B cell (primary cell): ENCODE results near the gene PDILT. TPM values are rescaled to one million over a fixed set of nuclear protein-coding genes. Genes with fewer than 3 reads are reported as not detected.

Experiments
- ATAC-seq: fragments of 200-7000 bp; cut with Tn5 transposase; one replicate; pipeline ENCODE4 v1.10.0; 2021; ENCODE audit warnings: low read depth, mild to moderate bottlenecking, moderate number of reproducible peaks, moderate library complexity
- CTCF ChIA-PET: fragments of 350-600 bp; sonication (Branson Sonifier 250); formaldehyde crosslinking; loops from one replicate; lab custom pipeline; 2021; ENCODE audit warnings: antibody characterized with exemption, inconsistent platforms; lab: Charles Lee
- POLR2A ChIA-PET: fragments of 350-600 bp; sonication (Branson Sonifier 250); formaldehyde crosslinking; loops from one replicate; lab custom pipeline; 2021; ENCODE audit warnings: antibody characterized with exemption; lab: Charles Lee
- DNase-seq: peaks from one replicate; pipeline ENCODE4 v3.0.0; 2013
- H2AFZ ChIP-seq: 2 replicates; pipeline ENCODE4 v1.6.1; 2012; ENCODE audit warnings: mild to moderate bottlenecking, low read depth, low read length; ENCODE audit not compliant: insufficient read depth, poor library complexity, severe bottlenecking
- H3K27ac ChIP-seq, 2 donors: 1 replicate in 1 of 2; 2 replicates in 1 of 2; pipeline ENCODE4 v1.5.1; 2012 to 2013; ENCODE audit warnings: low read length in 2 of 2, mild to moderate bottlenecking in 2 of 2, moderate library complexity in 1 of 2
- H3K27me3 ChIP-seq, 4 experiments: fragments of 200-600 bp in 1 of 4; sonication (generic) in 1 of 4; replicated peaks in 1 of 4; 1 replicate in 2 of 4; 2 replicates in 2 of 4; pipeline versions ENCODE4 v1.6.1 to v1.7.0; 2013 to 2016; ENCODE audit warnings: low read length in 3 of 4, mild to moderate bottlenecking in 2 of 4, mixed read lengths in 1 of 4, moderate library complexity in 1 of 4; ENCODE audit not compliant: insufficient read depth in 4 of 4, control insufficient read depth in 3 of 4; ENCODE audit errors: control extremely low read depth in 1 of 4
- H3K36me3 ChIP-seq, 2 experiments: replicated peaks in 1 of 2; 1 replicate in 1 of 2; 2 replicates in 1 of 2; pipeline versions ENCODE4 v1.6.1 to v1.7.1; 2013; ENCODE audit warnings: low read length in 1 of 2; ENCODE audit not compliant: insufficient read depth in 2 of 2, control insufficient read depth in 1 of 2; ENCODE audit errors: control extremely low read depth in 1 of 2, extremely low read depth in 1 of 2
- H3K4me1 ChIP-seq, 2 donors: fragments of 200-600 bp in 1 of 2; sonication (generic) in 1 of 2; 1 replicate in 1 of 2; 2 replicates in 1 of 2; pipeline versions ENCODE4 v1.5.1 to v1.6.1; 2013 to 2017; ENCODE audit warnings: low read length in 2 of 2; ENCODE audit not compliant: control insufficient read depth in 2 of 2, insufficient read depth in 2 of 2
- H3K4me2 ChIP-seq: replicated peaks from 2 replicates; pipeline ENCODE3; 2012; ENCODE audit warnings: mild to moderate bottlenecking, low read depth, low read length; ENCODE audit not compliant: poor library complexity, severe bottlenecking
- H3K4me3 ChIP-seq, 5 experiments: fragments of 200-600 bp in 1 of 5; sonication (generic) in 1 of 5; 1 replicate in 3 of 5; 2 replicates in 2 of 5; pipeline versions ENCODE4 v1.5.1 to v1.7.0; 2011 to 2016; ENCODE audit warnings: low read length in 4 of 5, mild to moderate bottlenecking in 4 of 5, low read depth in 2 of 5, control low read depth in 1 of 5, moderate library complexity in 1 of 5; ENCODE audit not compliant: insufficient read depth in 1 of 5; ENCODE audit errors: control extremely low read depth in 1 of 5, extremely low read depth in 1 of 5
- H3K79me2 ChIP-seq: fragments of 200-600 bp; sonication (generic); one replicate; pipeline ENCODE4 v1.6.0; 2016; ENCODE audit warnings: low read length; ENCODE audit not compliant: control insufficient read depth, insufficient read depth
- H3K9ac ChIP-seq: fragments of 200-600 bp; sonication (generic); 2 replicates; pipeline ENCODE4 v1.6.1; 2017; ENCODE audit warnings: mild to moderate bottlenecking, low read length, moderate library complexity
- H3K9me3 ChIP-seq, 3 donors: one replicate each; pipeline versions ENCODE4 v1.6.1 to v1.7.1; 2013; ENCODE audit warnings: low read length in 2 of 3; ENCODE audit not compliant: control insufficient read depth in 2 of 3, insufficient read depth in 1 of 3; ENCODE audit errors: control extremely low read depth in 1 of 3
- H4K20me1 ChIP-seq: 2 replicates; pipeline ENCODE4 v1.6.0; 2012; ENCODE audit warnings: mild to moderate bottlenecking, low read length; ENCODE audit not compliant: insufficient read depth, control insufficient read depth, poor library complexity, severe bottlenecking
- H3K27ac Mint-ChIP-seq: one replicate; pipeline ENCODE4 v1.8.0; 2021; ENCODE audit warnings: mixed read lengths
- H3K27me3 Mint-ChIP-seq: one replicate; pipeline ENCODE4 v1.8.0; 2021; ENCODE audit warnings: mixed read lengths
- H3K4me1 Mint-ChIP-seq: one replicate; pipeline ENCODE4 v1.8.0; 2021; ENCODE audit warnings: mixed read lengths
- H3K4me3 Mint-ChIP-seq: one replicate; pipeline ENCODE4 v1.8.0; 2021; ENCODE audit warnings: mixed read lengths
- H3K9me3 Mint-ChIP-seq: one replicate; pipeline ENCODE4 v1.8.0; 2022; ENCODE audit warnings: mixed read lengths; ENCODE audit not compliant: insufficient read depth
- EZH2 ChIP-seq: IDR thresholded peaks from 2 replicates; pipeline ENCODE4 v1.6.1; 2012; ENCODE audit warnings: borderline replicate concordance, low read depth, mild to moderate bottlenecking, moderate library complexity, low read length; ENCODE audit not compliant: insufficient read depth, poor library complexity, severe bottlenecking
- WGBS: methylation state at CpG from one replicate; pipeline ENCODE4 v1.1.5; 2013; ENCODE audit warnings: missing lambda C conversion rate; ENCODE audit not compliant: insufficient coverage; 5-methylcytosine and 5-hydroxymethylcytosine counted together
- intact Hi-C: fragments of 100-400 bp; cut with micrococcal nuclease; formaldehyde crosslinking; loops from one replicate; pipeline ENCODE4 v1.10.0; 2022
- polyA plus RNA-seq: library from polyadenylated mRNA; depleted of rRNA; stranded (reverse); fragments of >200 nt; gene quantifications from 2 replicates; pipeline ENCODE4 v1.2.3, GENCODE V29; 2012
- total RNA-seq, 2 donors: library from RNA; stranded (reverse); fragments of 120-200 nt in 1 of 2; gene quantifications; 1 replicate in 1 of 2; 2 replicates in 1 of 2; pipeline versions ENCODE4 v1.2.3 to v1.2.4, GENCODE V29; 2013 to 2022
- TF ChIP-seq, protein P1 (sequence below): fragments of 200-600 bp; IDR thresholded peaks from one replicate; pipeline ENCODE4 v1.8.0; 2022; ENCODE audit warnings: antibody characterized with exemption, mild to moderate bottlenecking

PDILT gene
- total and polyA plus RNA-seq, 2 donors (not counting 1 experiment from before 2014, with no cell fraction given) = not detected

GRCh38 chr16:20348365-20349185 is 56.0 kb downstream of the PDILT start:
- no peaks in the 10 kb centered on the region for H3K36me3 ChIP-seq
- H4K20me1 ChIP-seq = no peaks in the 10 kb centered on the region
- DNase-seq (no peak), ATAC-seq (no peak)
- Mint-ChIP-seq H3K4me3 (no peak overlapping the region), H3K27ac (no peak overlapping the region), H3K4me1 (no peaks in the 10 kb centered on the region), H3K27me3 (no peaks in the 10 kb centered on the region), H3K9me3 (no peaks in the 10 kb centered on the region)
- no peaks in the 10 kb centered on the region for H3K27me3 ChIP-seq
- no peak overlapping the region for H3K27ac ChIP-seq
- TF ChIP-seq EZH2 = no peak
- TF ChIP-seq, protein P1, sequence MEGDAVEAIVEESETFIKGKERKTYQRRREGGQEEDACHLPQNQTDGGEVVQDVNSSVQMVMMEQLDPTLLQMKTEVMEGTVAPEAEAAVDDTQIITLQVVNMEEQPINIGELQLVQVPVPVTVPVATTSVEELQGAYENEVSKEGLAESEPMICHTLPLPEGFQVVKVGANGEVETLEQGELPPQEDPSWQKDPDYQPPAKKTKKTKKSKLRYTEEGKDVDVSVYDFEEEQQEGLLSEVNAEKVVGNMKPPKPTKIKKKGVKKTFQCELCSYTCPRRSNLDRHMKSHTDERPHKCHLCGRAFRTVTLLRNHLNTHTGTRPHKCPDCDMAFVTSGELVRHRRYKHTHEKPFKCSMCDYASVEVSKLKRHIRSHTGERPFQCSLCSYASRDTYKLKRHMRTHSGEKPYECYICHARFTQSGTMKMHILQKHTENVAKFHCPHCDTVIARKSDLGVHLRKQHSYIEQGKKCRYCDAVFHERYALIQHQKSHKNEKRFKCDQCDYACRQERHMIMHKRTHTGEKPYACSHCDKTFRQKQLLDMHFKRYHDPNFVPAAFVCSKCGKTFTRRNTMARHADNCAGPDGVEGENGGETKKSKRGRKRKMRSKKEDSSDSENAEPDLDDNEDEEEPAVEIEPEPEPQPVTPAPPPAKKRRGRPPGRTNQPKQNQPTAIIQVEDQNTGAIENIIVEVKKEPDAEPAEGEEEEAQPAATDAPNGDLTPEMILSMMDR = no peak
- no peak overlapping the region for H3K4me2 ChIP-seq
- peaks cover 0 to 8% (median 0%) of the 10 kb centered on the region in 3 donors for H3K9me3 ChIP-seq
- intact Hi-C loops = no loop called here
- 38% methylated on average over 77 of the region's 77 CpGs for WGBS
- POLR2A ChIA-PET = no interaction called here
- no peak overlapping the region for H3K4me3 ChIP-seq
- CTCF ChIA-PET = no interaction called here
- no peaks in the 10 kb centered on the region for H3K79me2 ChIP-seq
- H2AFZ ChIP-seq = no peak overlapping the region
- H3K4me1 ChIP-seq = no peaks in the 10 kb centered on the region
- H3K9ac ChIP-seq = no peak overlapping the region

DNA sequence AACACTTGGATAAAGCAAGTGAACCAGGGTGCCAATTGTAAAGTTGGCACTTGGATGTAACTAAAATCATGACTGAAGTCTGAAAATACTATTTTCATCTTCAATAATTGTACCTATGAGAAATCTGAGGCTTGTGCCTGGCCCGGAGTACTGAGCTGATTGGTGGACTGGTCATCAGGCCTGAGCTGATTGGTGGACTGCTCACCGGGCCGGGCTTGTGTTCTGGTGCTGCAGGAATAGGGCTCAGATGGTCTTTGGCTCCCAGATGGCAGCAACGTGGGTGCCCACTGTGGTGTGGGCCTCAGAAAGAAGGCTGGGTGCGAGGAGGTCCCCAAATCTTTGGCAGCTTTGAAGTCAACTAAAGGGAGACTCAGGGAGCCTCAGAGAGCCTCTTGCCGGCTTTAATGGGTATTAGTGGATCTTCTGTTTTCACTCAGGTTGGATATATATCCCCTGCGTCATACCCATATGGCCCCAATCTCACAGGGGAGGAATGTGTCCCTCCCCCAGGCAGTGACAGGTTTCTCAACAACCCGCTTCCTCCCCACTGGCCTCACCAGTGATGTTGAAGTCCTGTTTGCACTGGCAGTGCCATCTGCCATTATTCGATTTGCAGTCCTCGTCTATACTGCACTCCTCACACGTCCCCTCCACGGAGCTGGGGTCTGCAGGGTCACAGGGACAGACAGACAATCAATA is 56.7 kb downstream of the PDILT start:
- H3K4me3 ChIP-seq = no peak overlapping the region
- POLR2A ChIA-PET = no interaction called here
- H3K27ac ChIP-seq = no peak overlapping the region
- ATAC-seq = no peak
- no peak overlapping the region for H3K9ac ChIP-seq
- no peaks in the 10 kb centered on the region for H4K20me1 ChIP-seq
- intact Hi-C loops = no loop called here
- H2AFZ ChIP-seq = no peak overlapping the region
- Mint-ChIP-seq H3K9me3 (no peaks in the 10 kb centered on the region), H3K4me3 (no peak overlapping the region), H3K27ac (no peak overlapping the region), H3K27me3 (no peaks in the 10 kb centered on the region), H3K4me1 (no peaks in the 10 kb centered on the region)
- no peak overlapping the region for H3K4me2 ChIP-seq
- no peaks in the 10 kb centered on the region for H3K4me1 ChIP-seq
- no peak for DNase-seq
- H3K36me3 ChIP-seq = no peaks in the 10 kb centered on the region
- 55% methylated on average over 10 of the region's 12 CpGs for WGBS
- TF ChIP-seq, protein P1 = no peak
- no peak for TF ChIP-seq EZH2
- H3K27me3 ChIP-seq = no peaks in the 10 kb centered on the region
- no peaks in the 10 kb centered on the region for H3K79me2 ChIP-seq
- peaks cover 0 to 8% (median 0%) of the 10 kb centered on the region in 3 donors for H3K9me3 ChIP-seq
- CTCF ChIA-PET = no interaction called here
